ENCODE measurements around the gene VPS52.
"Not testable (repeated sequence)": the region's sequence is repeated elsewhere in the genome, so short reads cannot be mapped to it uniquely, and the experiment has no call there.

The VPS52 gene

GRCh38 chr6:33278810-33279209, 7.1 kb upstream of the VPS52 start:
- peak overlapping the region; percentile 45 for H3K27ac Mint-ChIP-seq
- H3K9me3 Mint-ChIP-seq = no peaks in the 10 kb centered on the region
- H3K4me1 Mint-ChIP-seq (ENCODE audit: low read depth) = peaks cover 43% of the 10 kb centered on the region
- peaks cover 57% of the 10 kb centered on the region for H3K36me3 Mint-ChIP-seq (ENCODE audit: low read depth)
- no peaks in the 10 kb centered on the region for H3K27me3 Mint-ChIP-seq
- no peak overlapping the region for H3K4me3 Mint-ChIP-seq

- H3K36me3 Mint-ChIP-seq (ENCODE audit: low read depth) = peaks cover 60% of the 10 kb centered on the region
- no peaks in the 10 kb centered on the region for H3K27me3 Mint-ChIP-seq
- peaks cover 45% of the 10 kb centered on the region for H3K4me1 Mint-ChIP-seq (ENCODE audit: low read depth)
- no peak overlapping the region for H3K4me3 Mint-ChIP-seq
- H3K27ac Mint-ChIP-seq = peak overlapping the region; percentile 36
- H3K9me3 Mint-ChIP-seq = no peaks in the 10 kb centered on the region
Observed at GRCh38 chr6:33278392-33278741, 6.7 kb upstream of the VPS52 start.

DNA sequence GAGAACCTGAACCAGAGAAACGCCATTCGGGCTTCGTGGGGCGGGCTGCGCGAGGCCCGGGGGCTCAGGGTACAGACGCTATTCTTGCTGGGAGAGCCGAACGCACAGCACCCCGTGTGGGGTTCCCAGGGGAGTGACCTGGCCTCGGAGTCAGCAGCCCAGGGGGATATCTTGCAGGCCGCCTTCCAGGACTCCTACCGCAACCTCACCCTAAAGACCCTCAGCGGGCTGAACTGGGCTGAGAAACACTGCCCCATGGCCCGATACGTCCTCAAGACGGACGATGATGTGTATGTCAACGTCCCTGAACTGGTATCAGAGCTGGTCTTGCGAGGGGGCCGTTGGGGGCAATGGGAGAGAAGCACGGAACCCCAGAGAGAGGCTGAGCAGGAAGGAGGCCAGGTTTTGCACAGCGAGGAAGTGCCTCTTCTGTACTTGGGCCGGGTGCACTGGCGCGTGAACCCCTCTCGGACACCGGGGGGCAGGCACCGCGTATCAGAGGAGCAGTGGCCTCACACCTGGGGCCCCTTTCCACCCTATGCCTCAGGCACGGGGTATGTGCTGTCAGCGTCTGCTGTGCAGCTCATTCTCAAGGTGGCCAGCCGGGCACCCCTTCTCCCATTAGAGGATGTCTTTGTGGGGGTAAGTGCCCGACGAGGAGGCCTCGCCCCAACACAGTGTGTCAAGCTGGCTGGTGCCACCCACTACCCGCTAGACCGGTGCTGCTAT, 6.2 kb upstream of the VPS52 start:
- peak overlapping the region; percentile 81 for H3K4me3 Mint-ChIP-seq

GRCh38 chr6:33276864-33277662, 5.4 kb upstream of the VPS52 start, which contains the start of gene B3GALT4:
TSS of gene B3GALT4 (plus strand) at chr6:33277123. CDS start at chr6:33277420, 297 bp downstream.
- Mint-ChIP-seq H3K27me3 (no peaks in the 10 kb centered on the region), H3K27ac (peak within 1 kb of the TSS; percentile 99), H3K4me3 (peak within 1 kb of the TSS; percentile 99), H3K36me3 (ENCODE audit: low read depth) (peaks cover 64% of the 10 kb centered on the region), H3K4me1 (ENCODE audit: low read depth) (peaks cover 56% of the 10 kb centered on the region), H3K9me3 (no peaks in the 10 kb centered on the region)

More for the DNA sequence above, 6.2 kb upstream of the VPS52 start:
- Mint-ChIP-seq H3K4me1 (ENCODE audit: low read depth) (peaks cover 51% of the 10 kb centered on the region), H3K9me3 (no peaks in the 10 kb centered on the region), H3K36me3 (ENCODE audit: low read depth) (peaks cover 63% of the 10 kb centered on the region), H3K27ac (peak overlapping the region; percentile 86), H3K27me3 (no peaks in the 10 kb centered on the region)

DNA sequence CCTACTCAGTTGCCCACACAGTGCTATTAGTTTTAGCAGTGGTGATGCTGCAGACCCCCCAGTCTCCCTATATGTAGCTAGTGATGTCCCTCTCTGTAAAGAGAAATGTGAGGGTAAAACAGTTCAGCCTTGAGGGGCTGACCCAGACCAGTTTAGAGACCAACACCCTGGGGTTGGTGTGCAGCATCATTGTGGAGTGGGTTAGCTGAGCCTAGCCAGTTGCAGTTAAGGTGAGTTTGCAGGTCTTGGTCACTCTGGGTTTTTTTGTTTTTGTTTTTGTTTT, 4.8 kb upstream of the VPS52 start:
- Mint-ChIP-seq H3K4me3 (peak overlapping the region; percentile 99), H3K36me3 (ENCODE audit: low read depth) (peaks cover 63% of the 10 kb centered on the region), H3K4me1 (ENCODE audit: low read depth) (peaks cover 56% of the 10 kb centered on the region)

DNA sequence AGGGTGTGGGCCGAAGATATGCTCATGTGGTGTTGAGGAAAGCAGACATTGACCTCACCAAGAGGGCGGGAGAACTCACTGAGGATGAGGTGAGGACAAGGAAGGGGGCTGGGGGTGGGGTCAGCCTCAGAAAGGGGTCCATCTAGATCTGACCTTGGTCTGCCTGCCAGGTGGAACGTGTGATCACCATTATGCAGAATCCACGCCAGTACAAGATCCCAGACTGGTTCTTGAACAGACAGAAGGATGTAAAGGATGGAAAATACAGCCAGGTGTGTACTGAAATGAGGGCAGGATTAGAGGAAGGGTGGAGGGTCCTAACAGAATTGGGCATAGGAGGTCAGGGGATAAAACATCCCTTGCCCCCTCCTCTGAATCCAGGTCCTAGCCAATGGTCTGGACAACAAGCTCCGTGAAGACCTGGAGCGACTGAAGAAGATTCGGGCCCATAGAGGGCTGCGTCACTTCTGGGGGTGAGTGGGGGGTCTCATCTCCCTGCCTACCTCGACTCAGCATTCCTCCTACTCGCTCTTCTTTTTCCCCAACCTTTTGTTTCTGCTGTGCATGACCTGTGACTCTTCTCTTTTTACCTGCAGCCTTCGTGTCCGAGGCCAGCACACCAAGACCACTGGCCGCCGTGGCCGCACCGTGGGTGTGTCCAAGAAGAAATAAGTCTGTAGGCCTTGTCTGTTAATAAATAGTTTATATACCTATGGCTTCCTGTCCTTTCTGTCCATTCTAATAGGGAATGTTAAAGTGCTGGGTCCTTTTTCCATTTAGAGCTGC, 4.3 kb upstream of the VPS52 start:
- Mint-ChIP-seq H3K27ac (peak overlapping the region; percentile 99), H3K4me3 (peak overlapping the region; percentile 99), H3K36me3 (ENCODE audit: low read depth) (peaks cover 57% of the 10 kb centered on the region), H3K4me1 (ENCODE audit: low read depth) (peaks cover 58% of the 10 kb centered on the region)
- not testable (repeated sequence) for H3K9me3 Mint-ChIP-seq, H3K27me3 Mint-ChIP-seq

More for the DNA sequence above, 4.8 kb upstream of the VPS52 start:
- H3K27ac Mint-ChIP-seq = peak overlapping the region; percentile 99
- H3K9me3 Mint-ChIP-seq = no peaks in the 10 kb centered on the region
- no peaks in the 10 kb centered on the region for H3K27me3 Mint-ChIP-seq

DNA sequence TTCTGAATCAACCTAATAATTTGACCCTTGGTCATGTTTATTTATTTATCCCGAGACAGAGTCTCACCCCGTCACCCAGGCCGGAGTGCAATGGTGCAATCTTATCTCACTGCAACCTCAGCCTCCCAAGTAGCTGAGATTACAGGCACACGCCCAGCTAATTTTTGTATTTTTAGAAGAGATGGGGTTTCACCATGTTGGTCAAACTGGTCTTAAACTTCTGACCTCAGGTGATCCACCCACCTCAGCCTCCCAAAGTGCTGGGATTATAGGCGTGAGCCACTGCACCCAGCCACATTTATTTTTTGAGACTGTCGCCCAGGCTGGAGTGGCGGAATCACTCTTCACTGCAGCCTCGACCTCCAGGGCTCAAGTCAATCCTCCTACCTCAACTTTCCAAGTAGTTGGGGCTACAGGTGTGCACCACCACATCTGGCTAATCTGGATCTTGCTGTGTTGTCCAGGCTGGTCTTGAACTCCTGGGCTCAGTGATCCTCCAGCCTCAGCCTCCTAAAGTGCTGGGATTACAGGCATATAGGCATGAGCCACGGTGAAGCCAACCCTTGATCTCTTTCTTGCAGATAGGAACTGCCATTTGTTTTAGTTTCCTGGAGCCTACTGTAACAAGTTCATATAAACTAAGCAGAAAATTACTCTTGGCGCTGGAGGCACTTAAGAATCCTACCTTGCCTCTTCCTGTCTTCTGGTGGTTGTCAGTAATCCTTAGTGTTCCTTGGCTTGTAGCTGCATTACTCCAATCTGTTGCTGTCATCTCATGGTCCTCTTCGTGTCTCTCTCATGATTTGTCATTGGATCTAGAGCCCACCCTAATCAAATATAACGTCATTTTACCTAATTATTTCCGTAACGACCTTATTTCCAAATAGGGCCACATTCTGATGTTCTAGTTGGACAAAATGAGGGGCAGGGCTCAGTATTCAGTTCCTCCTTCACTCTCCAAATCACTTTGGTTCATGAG, 2.5 kb upstream of the VPS52 start:
- Mint-ChIP-seq H3K9me3 (no peaks in the 10 kb centered on the region), H3K27me3 (no peaks in the 10 kb centered on the region), H3K36me3 (ENCODE audit: low read depth) (peaks cover 58% of the 10 kb centered on the region), H3K27ac (peak overlapping the region; percentile 99), H3K4me3 (peak overlapping the region; percentile 99), H3K4me1 (ENCODE audit: low read depth) (peaks cover 76% of the 10 kb centered on the region)

- Mint-ChIP-seq H3K9me3 (no peaks in the 10 kb centered on the region), H3K4me1 (ENCODE audit: low read depth) (peaks cover 71% of the 10 kb centered on the region), H3K27me3 (no peaks in the 10 kb centered on the region), H3K4me3 (peak overlapping the region; percentile 99), H3K27ac (peak overlapping the region; percentile 99), H3K36me3 (ENCODE audit: low read depth) (peaks cover 64% of the 10 kb centered on the region)
Observed at GRCh38 chr6:33273129-33273923, 1.6 kb upstream of the VPS52 start.

DNA sequence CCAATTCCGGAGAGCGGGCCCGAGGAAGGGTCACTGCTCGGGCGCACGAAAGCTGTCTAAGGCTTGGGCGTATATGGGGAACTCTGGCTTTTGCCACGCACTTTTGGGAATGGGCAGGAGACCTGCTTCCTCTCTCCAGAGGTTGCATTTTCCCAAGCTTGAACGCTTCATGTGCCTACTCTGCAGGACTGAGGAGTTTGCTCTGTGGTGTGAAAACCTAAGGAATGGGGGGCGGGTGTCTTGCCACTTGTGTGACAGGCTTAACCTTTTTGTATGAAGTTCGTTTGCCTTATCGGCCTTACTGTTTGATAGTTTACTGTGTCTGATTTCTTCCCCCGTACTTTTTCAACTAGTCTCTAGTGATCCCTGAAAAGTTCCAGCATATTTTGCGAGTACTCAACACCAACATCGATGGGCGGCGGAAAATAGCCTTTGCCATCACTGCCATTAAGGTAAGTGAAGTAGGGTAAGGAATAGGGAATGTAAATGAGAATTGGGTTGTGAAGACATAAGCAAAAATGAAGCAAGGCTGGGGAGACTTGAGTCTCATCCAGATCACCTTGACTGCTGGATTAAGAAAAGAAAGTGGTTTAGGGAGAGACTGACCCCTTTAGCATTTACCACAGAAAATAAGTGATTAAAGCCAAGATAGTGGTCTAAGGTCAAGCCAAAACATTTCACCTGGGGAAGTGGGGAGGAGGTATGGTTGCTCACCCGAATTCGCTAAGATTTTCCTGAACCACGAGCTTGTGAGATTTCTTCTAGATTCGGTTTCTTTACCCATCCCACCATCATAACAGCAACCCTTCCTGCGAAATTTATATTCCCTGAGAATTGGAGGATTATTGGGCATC, 826 bp upstream of the VPS52 start:
- Mint-ChIP-seq H3K9me3 (no peaks in the 10 kb centered on the region), H3K4me3 (peak overlapping the region; percentile 99), H3K36me3 (ENCODE audit: low read depth) (peaks cover 71% of the 10 kb centered on the region), H3K27ac (peak overlapping the region; percentile 99), H3K4me1 (ENCODE audit: low read depth) (peaks cover 65% of the 10 kb centered on the region), H3K27me3 (no peaks in the 10 kb centered on the region)

DNA sequence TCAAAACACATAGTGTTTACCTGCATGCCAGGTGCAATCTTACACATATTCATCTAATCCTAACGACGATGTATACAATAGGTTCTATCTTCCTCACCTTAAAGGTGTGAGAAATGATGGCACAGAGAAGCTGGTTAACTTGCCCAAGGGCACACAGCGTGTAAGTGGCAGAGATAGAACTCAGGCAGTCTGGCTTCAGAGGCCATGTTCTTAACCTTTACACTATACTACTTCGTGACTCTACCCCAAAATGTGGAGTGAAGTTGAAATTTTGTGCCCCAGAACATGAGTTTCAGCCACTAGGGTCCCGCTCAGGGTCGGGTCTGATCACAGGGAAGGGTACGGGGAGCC, 584 bp downstream of the VPS52 start:
- Mint-ChIP-seq H3K36me3 (ENCODE audit: low read depth) (peaks cover 78% of the 10 kb centered on the region), H3K9me3 (no peaks in the 10 kb centered on the region), H3K27me3 (no peaks in the 10 kb centered on the region), H3K27ac (peak overlapping the region; percentile 99), H3K4me3 (peak overlapping the region; percentile 99), H3K4me1 (ENCODE audit: low read depth) (peaks cover 54% of the 10 kb centered on the region)

- no peak overlapping the region for H3K4me3 Mint-ChIP-seq
- H3K27me3 Mint-ChIP-seq = no peaks in the 10 kb centered on the region
- H3K36me3 Mint-ChIP-seq (ENCODE audit: low read depth) = peaks cover 67% of the 10 kb centered on the region
- H3K27ac Mint-ChIP-seq = no peak overlapping the region
- no peaks in the 10 kb centered on the region for H3K9me3 Mint-ChIP-seq
- H3K4me1 Mint-ChIP-seq (ENCODE audit: low read depth) = no peaks in the 10 kb centered on the region
Observed at GRCh38 chr6:33264015-33264414, 7.7 kb downstream of the VPS52 start.

DNA sequence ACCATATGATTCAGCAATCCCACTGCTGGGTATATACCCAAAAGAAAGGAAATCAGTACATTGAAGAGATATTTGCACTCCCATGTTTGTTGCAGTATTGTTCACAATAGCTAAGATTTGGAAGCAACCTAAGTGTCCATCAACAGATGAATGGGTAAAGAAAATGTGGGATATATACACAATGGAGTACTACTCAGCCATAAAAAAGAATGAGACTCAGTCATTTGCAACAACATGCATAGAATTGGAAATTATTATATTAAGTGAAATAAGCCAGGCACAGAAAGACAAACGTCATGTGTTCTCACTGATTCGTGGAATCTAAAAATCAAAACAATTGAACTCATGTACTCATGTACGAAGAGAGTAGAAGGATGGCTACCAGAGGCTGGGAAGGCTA, 9.2 kb downstream of the VPS52 start:
- H3K36me3 Mint-ChIP-seq (ENCODE audit: low read depth) = peaks cover 61% of the 10 kb centered on the region
- not testable (repeated sequence) for H3K9me3 Mint-ChIP-seq; H3K4me3 Mint-ChIP-seq; H3K27me3 Mint-ChIP-seq; H3K27ac Mint-ChIP-seq; H3K4me1 Mint-ChIP-seq (ENCODE audit: low read depth)

DNA sequence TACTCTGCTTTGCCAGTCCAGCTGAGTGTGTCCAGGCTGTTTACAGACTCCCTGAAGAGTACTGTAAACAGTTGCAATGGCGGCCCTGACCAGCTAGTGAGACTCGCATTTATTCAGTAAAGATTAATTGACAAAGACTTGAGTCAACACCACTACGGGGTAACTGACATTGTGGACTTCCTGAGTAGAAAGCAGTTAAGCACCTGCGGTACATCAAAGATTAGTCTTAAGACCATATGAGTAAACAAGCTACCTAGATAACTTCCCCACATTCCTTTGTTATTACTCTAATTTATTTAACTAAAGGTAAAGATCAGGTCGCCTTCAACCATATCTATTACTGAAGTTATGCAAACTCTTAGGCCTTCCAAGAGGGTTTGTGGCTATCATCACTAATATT, 12.6 kb downstream of the VPS52 start:
- Mint-ChIP-seq H3K4me1 (ENCODE audit: low read depth) (no peaks in the 10 kb centered on the region), H3K27me3 (no peaks in the 10 kb centered on the region), H3K36me3 (ENCODE audit: low read depth) (peaks cover 47% of the 10 kb centered on the region), H3K27ac (no peak overlapping the region), H3K4me3 (no peak overlapping the region), H3K9me3 (no peaks in the 10 kb centered on the region)

Data from stimulated activated naive CD8-positive, alpha-beta T cell treated with anti-CD3 and anti-CD28 coated beads, Interleukin-15, Interleukin-2, amounts not matched to agents 100 ng/mL and 50 ng/mL, for 24 hours (primary cell).